SK-N-SH (cell line): ENCODE results near the gene CEP70. TPM values are rescaled to one million over a fixed set of nuclear protein-coding genes. Genes with fewer than 3 reads are reported as not detected.

Source experiments
- CTCF ChIA-PET: fragments of 300-600, 350-600 bp; formaldehyde crosslinking; extraction: SDS; loops from one replicate; lab custom pipeline; 2021; lab: Yijun Ruan, JAX
- POLR2A ChIA-PET: fragments of 350-600 bp; sonication (Branson Sonifier 250); formaldehyde crosslinking; extraction: SDS; loops from one replicate; lab custom pipeline; 2020; ENCODE audit warnings: antibody characterized with exemption, inconsistent platforms; lab: Yijun Ruan, JAX
- DNase-seq: peaks from one replicate; pipeline ENCODE4 v3.0.0; 2012
- H2AFZ ChIP-seq: fragments of 200-600 bp; sonication (generic); 2 replicates; pipeline ENCODE4 v1.8.1; 2016; ENCODE audit warnings: antibody characterized with exemption, mild to moderate bottlenecking, low read depth
- H3F3A ChIP-seq: fragments of 200-600 bp; sonication (generic); replicated peaks from 2 replicates; pipeline ENCODE3; 2016; ENCODE audit warnings: antibody characterized with exemption, mild to moderate bottlenecking; ENCODE audit not compliant: insufficient read depth
- H3K27ac ChIP-seq, 2 experiments: fragments of 200-500 bp in 1 of 2; fragments of 200-600 bp in 1 of 2; sonication (Bioruptor generic) in 1 of 2; sonication (generic), shearing (Covaris generic) in 1 of 2; 2 replicates each; pipeline versions ENCODE4 v1.5.1 to v1.6.1; 2014 to 2016; ENCODE audit warnings: low read depth in 2 of 2, inconsistent platforms in 1 of 2, low read length in 1 of 2, mild to moderate bottlenecking in 1 of 2, mixed read lengths in 1 of 2
- H3K27me3 ChIP-seq: fragments of 200-600 bp; sonication (generic), shearing (Covaris generic); 2 replicates; pipeline ENCODE4 v1.6.1; 2016; ENCODE audit warnings: mixed run types; ENCODE audit not compliant: insufficient read depth
- H3K36me3 ChIP-seq, 2 experiments: fragments of 200-500 bp in 1 of 2; fragments of 200-600 bp in 1 of 2; sonication (Bioruptor generic) in 1 of 2; sonication (generic) in 1 of 2; replicated peaks in 1 of 2; 2 replicates each; pipeline versions ENCODE3 to v1.5.1; 2014 to 2016; ENCODE audit warnings: low read length in 1 of 2, mild to moderate bottlenecking in 1 of 2; ENCODE audit not compliant: insufficient read depth in 2 of 2, control insufficient read depth in 1 of 2
- H3K4me1 ChIP-seq, 2 experiments: fragments of 200-500 bp in 1 of 2; fragments of 200-600 bp in 1 of 2; sonication (Bioruptor generic) in 1 of 2; sonication (generic), shearing (Covaris generic) in 1 of 2; 2 replicates each; pipeline versions ENCODE4 v1.5.1 to v1.6.1; 2014 to 2016; ENCODE audit warnings: low read depth in 1 of 2, low read length in 1 of 2, mixed run types in 1 of 2; ENCODE audit not compliant: insufficient read depth in 2 of 2, control insufficient read depth in 1 of 2
- H3K4me2 ChIP-seq: fragments of 200-600 bp; sonication (generic), shearing (Covaris generic); 2 replicates; pipeline ENCODE4 v1.6.1; 2017; ENCODE audit warnings: mixed run types
- H3K4me3 ChIP-seq, 2 experiments: fragments of 200-500 bp in 1 of 2; fragments of 200-600 bp in 1 of 2; sonication (Bioruptor generic) in 1 of 2; sonication (generic), shearing (Covaris generic) in 1 of 2; 2 replicates each; pipeline versions ENCODE4 v1.5.1 to v1.8.1; 2014 to 2016; ENCODE audit warnings: low read depth in 2 of 2, inconsistent platforms in 1 of 2, low read length in 1 of 2, mild to moderate bottlenecking in 1 of 2, mixed read lengths in 1 of 2, moderate library complexity in 1 of 2
- H3K79me2 ChIP-seq: fragments of 200-600 bp; sonication (generic); 2 replicates; pipeline ENCODE4 v1.8.1; 2017; ENCODE audit warnings: mild to moderate bottlenecking; ENCODE audit not compliant: insufficient read depth
- H3K9ac ChIP-seq: fragments of 200-600 bp; sonication (generic); 2 replicates; pipeline ENCODE4 v1.6.1; 2017; ENCODE audit warnings: mixed run types
- H3K9me2 ChIP-seq: fragments of 200-600 bp; sonication (generic); 2 replicates; pipeline ENCODE4 v1.6.1; 2017; ENCODE audit warnings: mixed run types
- H3K9me3 ChIP-seq: fragments of 200-600 bp; sonication (generic); 2 replicates; pipeline ENCODE4 v1.6.1; 2017; ENCODE audit warnings: mixed run types, mild to moderate bottlenecking, moderate library complexity
- H4K20me1 ChIP-seq: fragments of 200-600 bp; sonication (generic); 2 replicates; pipeline ENCODE4 v1.6.1; 2017; ENCODE audit warnings: mild to moderate bottlenecking, mixed run types; ENCODE audit not compliant: insufficient read depth
- CHD2 ChIP-seq: fragments of 150-350 bp; IDR thresholded peaks from 2 replicates; pipeline ENCODE4 v1.6.1; 2018; ENCODE audit warnings: low read length; ENCODE audit not compliant: partially characterized antibody
- ELF1 ChIP-seq: IDR thresholded peaks from 2 replicates; pipeline ENCODE4 v1.4.0; 2012
- EP300 ChIP-seq, 2 experiments: IDR thresholded peaks; 2 replicates each; pipeline versions ENCODE4 v1.4.0 to v1.6.1; 2012; ENCODE audit warnings: borderline replicate concordance in 1 of 2, low read depth in 1 of 2, low read length in 1 of 2
- EZH2phosphoT487 ChIP-seq: fragments of 200-600 bp; sonication (generic); IDR thresholded peaks from 2 replicates; pipeline ENCODE4 v1.6.1; 2017; ENCODE audit warnings: low read depth, mixed run types, mild to moderate bottlenecking, antibody characterized with exemption, moderate library complexity, borderline replicate concordance
- NRF1 ChIP-seq: IDR thresholded peaks from 2 replicates; pipeline ENCODE4 v1.6.1; 2012; ENCODE audit warnings: low read depth, mild to moderate bottlenecking, low read length
- RAD21 ChIP-seq: IDR thresholded peaks from 2 replicates; pipeline ENCODE4 v1.6.1; 2012; ENCODE audit warnings: mild to moderate bottlenecking, low read length
- RFX5 ChIP-seq: IDR thresholded peaks from 2 replicates; pipeline ENCODE4 v1.6.1; 2012; ENCODE audit warnings: mild to moderate bottlenecking, improper control_type of control experiment, low read length
- SIN3A ChIP-seq: IDR thresholded peaks from 2 replicates; pipeline ENCODE4 v1.6.1; 2012; ENCODE audit warnings: low read depth, mild to moderate bottlenecking, low read length, moderate library complexity, borderline replicate concordance
- SMC3 ChIP-seq: IDR thresholded peaks from 2 replicates; pipeline ENCODE4 v1.6.1; 2012; ENCODE audit warnings: low read depth, low read length, improper control_type of control experiment
- TAF1 ChIP-seq: IDR thresholded peaks from 2 replicates; pipeline ENCODE4 v1.6.1; 2012; ENCODE audit warnings: low read depth, mild to moderate bottlenecking, low read length, moderate library complexity, borderline replicate concordance
- WGBS: methylation state at CpG from one replicate; pipeline ENCODE4 v1.1.6; 2017; ENCODE audit warnings: low lambda C conversion rate; 5-methylcytosine and 5-hydroxymethylcytosine counted together
- polyA plus RNA-seq, 3 experiments: library from polyadenylated mRNA; depleted of rRNA; stranded (reverse); fragments of >200 nt; gene quantifications; 2 replicates each; pipeline ENCODE4 v1.2.3, GENCODE V29; 2012
- TF ChIP-seq, protein P1 (sequence below): IDR thresholded peaks from 2 replicates; pipeline ENCODE4; 2012
- TF ChIP-seq, protein P2 (sequence below): fragments of 150-350 bp; IDR thresholded peaks from 2 replicates; pipeline ENCODE4 v1.6.1; 2017; ENCODE audit warnings: antibody characterized with exemption, low read length, low read depth, borderline replicate concordance
- TF ChIP-seq, protein P3 (sequence below): IDR thresholded peaks from 2 replicates; pipeline ENCODE4 v1.4.0; 2012; ENCODE audit warnings: low read depth, borderline replicate concordance
- TF ChIP-seq, protein P4 (sequence below): IDR thresholded peaks from 2 replicates; pipeline ENCODE4 v1.4.0; 2012; ENCODE audit warnings: low read depth, borderline replicate concordance

The CEP70 gene
- polyA plus RNA-seq, 1 of the 3 experiments (the other 2 are of a cell fraction), result 3.7 TPM

DNA sequence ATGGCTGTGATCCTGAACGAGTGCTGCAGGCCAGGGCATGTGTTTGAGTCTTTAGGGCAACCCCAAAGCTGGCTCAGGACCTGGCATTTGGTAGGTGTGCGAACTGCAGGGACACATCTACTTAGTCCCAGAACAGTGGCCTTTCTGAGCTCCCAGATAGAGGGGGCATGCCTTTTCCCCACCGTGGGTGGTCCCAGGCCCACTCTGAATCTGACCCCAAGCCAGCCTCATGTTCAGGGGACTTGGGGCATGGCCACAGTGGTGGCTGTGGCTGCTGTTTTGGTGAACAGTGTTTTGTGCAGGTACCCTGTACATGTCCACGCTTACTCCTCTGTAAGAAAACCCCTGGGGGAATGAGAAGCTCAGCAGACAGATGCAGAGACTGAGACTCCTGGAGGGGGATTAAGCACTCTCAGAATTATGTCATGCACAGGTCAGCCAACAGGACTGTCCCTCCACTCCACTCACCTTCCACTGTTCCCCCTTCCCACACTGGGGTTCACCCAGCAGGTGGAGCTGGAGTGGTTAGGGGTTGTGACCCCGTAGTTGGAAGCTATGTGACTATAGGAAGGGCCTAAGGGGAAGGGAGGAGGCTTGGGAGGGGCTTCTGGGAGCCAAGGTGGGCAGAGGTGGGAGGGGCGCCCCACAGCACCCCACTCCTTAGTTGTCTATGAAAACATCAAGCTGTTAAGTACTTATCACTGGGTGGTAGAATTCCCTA lies 143.2 kb downstream of the CEP70 start:
- no peaks in the 10 kb centered on the region for H4K20me1 ChIP-seq
- DNase-seq, result no peak
- no peak overlapping the region for H2AFZ ChIP-seq
- no peaks in the 10 kb centered on the region for H3K79me2 ChIP-seq
- 38% methylated on average over 4 of the region's 6 CpGs for WGBS
- H3K4me2 ChIP-seq, result no peak overlapping the region
- H3K27ac ChIP-seq, result no peak overlapping the region
- POLR2A ChIA-PET, result no interaction called here
- no peaks in the 10 kb centered on the region for H3F3A ChIP-seq
- CTCF ChIA-PET, result interaction anchor here (1.4 to 1.5 kb wide), 2 partner anchors 28 to 34 kb away, joined by 4 to 5 read pairs; no protein-coding TSS in a partner anchor
- H3K9me3 ChIP-seq, result no peaks in the 10 kb centered on the region
- no peak overlapping the region for H3K4me3 ChIP-seq
- H3K4me1 ChIP-seq, result no peaks in the 10 kb centered on the region
- no peaks in the 10 kb centered on the region for H3K27me3 ChIP-seq
- H3K9me2 ChIP-seq, result no peaks in the 10 kb centered on the region
- H3K36me3 ChIP-seq, result no peaks in the 10 kb centered on the region
- H3K9ac ChIP-seq, result no peak overlapping the region
- no peak for TF ChIP-seq TAF1
- no peak for TF ChIP-seq EP300 (IDR thresholded peaks at IDR 0.05; ENCODE audit: borderline replicate concordance in 1 of 2, low read depth in 1 of 2, low read length in 1 of 2)
- no peak for TF ChIP-seq CHD2
- TF ChIP-seq, protein P1, sequence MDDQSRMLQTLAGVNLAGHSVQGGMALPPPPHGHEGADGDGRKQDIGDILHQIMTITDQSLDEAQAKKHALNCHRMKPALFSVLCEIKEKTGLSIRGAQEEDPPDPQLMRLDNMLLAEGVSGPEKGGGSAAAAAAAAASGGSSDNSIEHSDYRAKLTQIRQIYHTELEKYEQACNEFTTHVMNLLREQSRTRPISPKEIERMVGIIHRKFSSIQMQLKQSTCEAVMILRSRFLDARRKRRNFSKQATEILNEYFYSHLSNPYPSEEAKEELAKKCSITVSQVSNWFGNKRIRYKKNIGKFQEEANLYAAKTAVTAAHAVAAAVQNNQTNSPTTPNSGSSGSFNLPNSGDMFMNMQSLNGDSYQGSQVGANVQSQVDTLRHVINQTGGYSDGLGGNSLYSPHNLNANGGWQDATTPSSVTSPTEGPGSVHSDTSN, result no peak
- TF ChIP-seq RFX5, result no peak
- TF ChIP-seq ELF1, result no peak
- no peak for TF ChIP-seq NRF1
- no peak for TF ChIP-seq SMC3

DNA sequence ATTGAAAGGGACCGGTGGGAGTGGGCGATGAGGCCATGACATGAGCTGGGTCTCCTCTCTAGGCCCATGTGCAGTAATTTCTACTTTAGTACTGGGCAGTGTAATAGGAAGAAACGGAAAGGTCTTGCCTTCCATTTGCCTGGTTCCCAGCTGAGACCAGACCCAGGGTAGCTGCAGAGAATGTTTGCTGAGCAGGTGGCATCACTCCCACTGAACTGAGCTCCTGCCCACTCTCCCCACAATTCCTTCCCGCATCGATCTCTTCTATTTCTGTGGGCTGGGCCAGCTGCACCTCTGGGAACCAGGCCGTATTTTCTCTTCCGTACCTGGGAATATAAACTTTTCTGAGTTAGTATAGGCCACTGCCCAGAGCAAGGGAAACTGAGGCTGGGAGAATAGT lies 143.9 kb downstream of the CEP70 start:
- TF ChIP-seq, protein P2, sequence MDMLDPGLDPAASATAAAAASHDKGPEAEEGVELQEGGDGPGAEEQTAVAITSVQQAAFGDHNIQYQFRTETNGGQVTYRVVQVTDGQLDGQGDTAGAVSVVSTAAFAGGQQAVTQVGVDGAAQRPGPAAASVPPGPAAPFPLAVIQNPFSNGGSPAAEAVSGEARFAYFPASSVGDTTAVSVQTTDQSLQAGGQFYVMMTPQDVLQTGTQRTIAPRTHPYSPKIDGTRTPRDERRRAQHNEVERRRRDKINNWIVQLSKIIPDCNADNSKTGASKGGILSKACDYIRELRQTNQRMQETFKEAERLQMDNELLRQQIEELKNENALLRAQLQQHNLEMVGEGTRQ, result no peak
- TF ChIP-seq EZH2phosphoT487 (no peak), TAF1 (no peak), SIN3A (no peak), ELF1 (no peak), RAD21 (no peak)
- TF ChIP-seq, protein P3, sequence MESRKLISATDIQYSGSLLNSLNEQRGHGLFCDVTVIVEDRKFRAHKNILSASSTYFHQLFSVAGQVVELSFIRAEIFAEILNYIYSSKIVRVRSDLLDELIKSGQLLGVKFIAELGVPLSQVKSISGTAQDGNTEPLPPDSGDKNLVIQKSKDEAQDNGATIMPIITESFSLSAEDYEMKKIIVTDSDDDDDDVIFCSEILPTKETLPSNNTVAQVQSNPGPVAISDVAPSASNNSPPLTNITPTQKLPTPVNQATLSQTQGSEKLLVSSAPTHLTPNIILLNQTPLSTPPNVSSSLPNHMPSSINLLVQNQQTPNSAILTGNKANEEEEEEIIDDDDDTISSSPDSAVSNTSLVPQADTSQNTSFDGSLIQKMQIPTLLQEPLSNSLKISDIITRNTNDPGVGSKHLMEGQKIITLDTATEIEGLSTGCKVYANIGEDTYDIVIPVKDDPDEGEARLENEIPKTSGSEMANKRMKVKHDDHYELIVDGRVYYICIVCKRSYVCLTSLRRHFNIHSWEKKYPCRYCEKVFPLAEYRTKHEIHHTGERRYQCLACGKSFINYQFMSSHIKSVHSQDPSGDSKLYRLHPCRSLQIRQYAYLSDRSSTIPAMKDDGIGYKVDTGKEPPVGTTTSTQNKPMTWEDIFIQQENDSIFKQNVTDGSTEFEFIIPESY, result no peak
- TF ChIP-seq, protein P4, sequence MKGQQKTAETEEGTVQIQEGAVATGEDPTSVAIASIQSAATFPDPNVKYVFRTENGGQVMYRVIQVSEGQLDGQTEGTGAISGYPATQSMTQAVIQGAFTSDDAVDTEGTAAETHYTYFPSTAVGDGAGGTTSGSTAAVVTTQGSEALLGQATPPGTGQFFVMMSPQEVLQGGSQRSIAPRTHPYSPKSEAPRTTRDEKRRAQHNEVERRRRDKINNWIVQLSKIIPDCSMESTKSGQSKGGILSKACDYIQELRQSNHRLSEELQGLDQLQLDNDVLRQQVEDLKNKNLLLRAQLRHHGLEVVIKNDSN, result no peak
- no peaks in the 10 kb centered on the region for H4K20me1 ChIP-seq
- no peak overlapping the region for H2AFZ ChIP-seq
- no peak for DNase-seq
- no peaks in the 10 kb centered on the region for H3K9me2 ChIP-seq
- H3K4me1 ChIP-seq, result no peaks in the 10 kb centered on the region
- no peak overlapping the region for H3K4me3 ChIP-seq
- no peak overlapping the region for H3K4me2 ChIP-seq
- no peak overlapping the region for H3K27ac ChIP-seq
- ChIA-PET CTCF (interaction anchor here (1.5 kb wide), 1 partner anchor 29 kb away, joined by 5 read pairs; no protein-coding TSS in a partner anchor), POLR2A (no interaction called here)
- no peaks in the 10 kb centered on the region for H3F3A ChIP-seq
- WGBS, result 96% methylated on average over 7 of the region's 7 CpGs
- H3K79me2 ChIP-seq, result no peaks in the 10 kb centered on the region
- H3K9ac ChIP-seq, result no peak overlapping the region
- no peaks in the 10 kb centered on the region for H3K27me3 ChIP-seq
- H3K36me3 ChIP-seq, result no peaks in the 10 kb centered on the region
- H3K9me3 ChIP-seq, result no peaks in the 10 kb centered on the region
